ENCODE data around the gene SP2.

The SP2 gene

DNA sequence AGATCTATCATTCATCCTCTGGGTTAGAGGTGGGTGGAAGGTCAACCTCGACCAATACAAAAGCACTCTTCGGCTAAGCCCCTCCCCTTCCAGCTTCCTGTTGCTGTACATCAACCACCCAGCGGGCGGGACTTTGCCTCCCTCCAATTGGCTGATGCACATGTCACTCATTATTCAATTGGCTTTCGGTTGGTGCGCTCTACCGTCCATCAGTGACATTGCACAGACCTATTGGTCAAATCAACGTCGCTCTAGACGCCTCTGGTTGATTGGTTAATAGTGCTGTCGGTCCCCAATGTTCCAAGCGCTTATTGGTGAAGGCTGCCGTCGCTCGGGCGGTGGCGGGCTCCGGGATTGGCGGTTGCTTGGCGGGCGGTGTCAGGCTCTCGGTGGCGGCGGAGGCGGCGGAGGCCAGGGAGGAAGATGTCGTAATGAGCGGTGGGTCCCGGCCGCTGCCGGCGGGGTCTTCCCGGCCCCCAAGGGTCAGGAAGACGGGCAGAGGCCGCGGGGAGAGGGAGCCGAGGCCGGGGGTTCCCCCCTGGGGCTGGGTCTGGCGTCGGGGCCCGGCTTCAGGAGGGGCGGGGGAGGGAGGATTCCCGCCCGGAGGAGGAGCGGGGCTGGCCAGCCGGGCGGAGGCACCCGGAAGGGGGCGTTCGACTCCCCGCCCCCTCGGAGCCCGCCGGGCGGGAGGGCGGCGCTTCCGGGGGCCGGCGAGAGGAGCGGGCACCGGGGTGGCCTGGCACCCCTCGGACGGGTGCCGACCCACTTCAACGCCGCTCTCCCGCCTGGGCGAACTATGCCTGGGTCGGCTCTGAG lies at the start of gene SP2:
SP2 (plus strand) TSS at position 381 of the 816 bp plus-strand sequence; CDS start at position 432, 51 bp downstream.
- DNase-seq = peak; percentile 100

GRCh38 chr17:47846716-47847340 lies 49.2 kb upstream of the SP2 start:
- DNase-seq = no peak

GRCh38 chr17:47847341-47848197 lies 48.5 kb upstream of the SP2 start:
- DNase-seq = no peak

DNA sequence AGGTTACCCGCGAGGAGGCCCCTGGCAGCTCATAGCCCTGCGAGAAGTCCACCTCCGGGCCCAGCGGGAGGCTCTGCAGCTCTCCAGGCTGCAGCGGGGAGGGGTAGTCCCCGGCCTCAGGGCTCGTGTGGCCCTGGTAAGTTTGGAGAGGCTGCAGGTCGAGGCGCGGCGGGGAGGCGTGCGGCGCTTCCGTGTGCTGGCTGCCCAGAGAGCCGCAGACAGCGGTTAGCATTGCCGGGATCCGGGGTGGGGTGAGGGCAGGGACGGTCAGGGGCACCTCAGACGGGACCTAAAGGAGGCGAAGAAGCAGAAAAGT lies 47.9 kb upstream of the SP2 start:
- DNase-seq = no peak

DNA sequence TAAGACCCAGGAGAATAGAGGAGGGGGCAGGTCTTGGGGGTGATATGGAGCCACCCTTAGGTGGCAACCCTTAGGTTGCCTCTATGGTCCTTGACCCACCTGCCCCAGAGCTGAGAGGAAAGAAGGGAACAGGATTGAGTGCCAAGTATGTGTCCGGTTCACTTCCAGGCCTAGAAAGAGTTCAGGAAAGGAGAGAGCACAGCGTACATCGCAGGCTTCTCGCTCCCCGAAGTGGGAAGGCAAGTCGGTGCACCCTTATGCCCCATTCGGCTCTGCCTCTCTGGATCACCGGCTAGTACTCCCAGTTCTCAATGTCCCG lies 45.7 kb upstream of the SP2 start:
- DNase-seq = no peak

GRCh38 chr17:47850692-47851573 lies 45.1 kb upstream of the SP2 start, which contains the start of gene SP6:
TSS of gene SP6 (minus strand) at chr17:47851163. CDS start at chr17:47848429, 2,734 bp downstream.
- DNase-seq = peak; percentile 83

DNA sequence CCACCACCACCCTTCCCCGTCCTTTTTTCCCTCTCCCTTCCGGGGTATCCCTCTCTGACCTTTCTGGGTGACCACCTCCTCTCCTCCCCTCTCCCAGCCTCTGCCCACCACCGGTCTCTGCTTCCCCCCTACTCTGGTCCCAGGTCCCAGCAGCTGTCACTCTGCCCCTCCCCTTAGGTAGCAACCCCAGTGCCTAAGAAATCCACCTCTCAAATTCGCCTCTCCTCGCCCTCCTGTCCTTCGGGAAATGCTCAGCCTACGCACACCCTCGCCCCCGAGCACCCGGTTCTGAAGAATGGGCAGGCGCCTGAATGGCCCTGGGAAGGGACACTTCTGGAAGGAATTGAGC lies 44.3 kb upstream of the SP2 start:
- no peak for DNase-seq

DNA sequence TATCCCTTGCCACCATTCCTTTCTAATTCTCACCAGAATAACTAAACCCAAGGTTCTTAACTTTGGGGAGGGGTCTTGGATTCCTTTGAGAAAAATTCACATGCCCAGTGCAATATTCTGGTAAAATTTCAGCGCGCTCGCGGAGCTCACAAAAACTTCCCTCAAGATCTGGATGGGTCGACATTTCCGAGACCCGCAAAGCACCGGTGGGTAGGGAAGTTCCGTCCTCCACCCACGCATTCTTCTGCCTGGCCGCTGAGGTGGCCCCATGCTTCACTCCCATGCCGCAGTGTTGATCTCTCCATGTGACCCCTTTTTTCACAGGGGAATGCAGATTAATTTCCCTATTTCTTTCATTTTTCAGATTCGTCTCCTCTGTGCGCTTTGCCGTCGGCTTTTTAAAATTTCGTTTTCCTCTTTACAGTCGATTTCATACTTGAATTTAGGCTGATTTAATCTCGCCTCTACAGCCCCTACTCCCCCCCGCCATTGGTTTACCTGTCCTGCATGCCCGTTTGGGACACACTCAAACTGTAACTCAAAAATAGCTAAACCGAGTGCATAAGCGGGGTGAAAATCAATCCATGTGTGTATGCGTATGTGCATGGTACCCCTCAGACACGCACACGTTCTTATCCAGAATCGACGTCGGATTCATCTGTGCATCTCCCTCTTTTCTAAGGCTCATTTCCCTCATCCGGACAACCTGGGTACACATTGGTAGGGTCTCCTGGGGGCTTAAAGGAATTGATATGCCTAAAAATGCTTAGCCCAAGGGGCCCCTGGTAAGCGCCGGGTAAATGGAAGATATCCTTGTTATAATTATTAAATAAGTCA lies 43.7 kb upstream of the SP2 start:
- no peak for DNase-seq

GRCh38 chr17:47853616-47854015 lies 42.4 kb upstream of the SP2 start:
- no peak for DNase-seq

- DNase-seq = no peak
Observed at GRCh38 chr17:47855737-47856136, 40.3 kb upstream of the SP2 start.

GRCh38 chr17:47856830-47857229 lies 39.2 kb upstream of the SP2 start:
- DNase-seq = no peak

GRCh38 chr17:47857551-47858455 lies 38.2 kb upstream of the SP2 start:
- no peak for DNase-seq

DNA sequence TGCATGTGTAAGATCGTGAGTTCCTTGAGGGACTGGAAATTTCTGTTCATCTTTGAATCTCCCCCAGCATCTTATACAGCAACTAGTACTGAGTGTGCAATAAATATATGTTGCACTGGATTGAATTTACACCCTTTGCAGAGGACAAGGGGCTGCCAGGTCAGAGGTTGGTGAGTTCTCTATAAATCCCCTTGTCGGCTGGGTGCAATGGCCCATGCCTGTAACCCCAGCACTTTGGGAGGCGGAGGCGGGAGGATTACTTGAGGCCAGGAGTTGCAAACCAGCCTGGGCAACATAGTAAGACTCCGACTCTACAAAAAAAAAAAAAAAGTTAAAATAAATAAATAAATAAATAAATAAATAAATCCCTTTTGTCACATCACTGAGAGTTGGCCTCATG lies 35.6 kb upstream of the SP2 start:
- DNase-seq = no peak

DNA sequence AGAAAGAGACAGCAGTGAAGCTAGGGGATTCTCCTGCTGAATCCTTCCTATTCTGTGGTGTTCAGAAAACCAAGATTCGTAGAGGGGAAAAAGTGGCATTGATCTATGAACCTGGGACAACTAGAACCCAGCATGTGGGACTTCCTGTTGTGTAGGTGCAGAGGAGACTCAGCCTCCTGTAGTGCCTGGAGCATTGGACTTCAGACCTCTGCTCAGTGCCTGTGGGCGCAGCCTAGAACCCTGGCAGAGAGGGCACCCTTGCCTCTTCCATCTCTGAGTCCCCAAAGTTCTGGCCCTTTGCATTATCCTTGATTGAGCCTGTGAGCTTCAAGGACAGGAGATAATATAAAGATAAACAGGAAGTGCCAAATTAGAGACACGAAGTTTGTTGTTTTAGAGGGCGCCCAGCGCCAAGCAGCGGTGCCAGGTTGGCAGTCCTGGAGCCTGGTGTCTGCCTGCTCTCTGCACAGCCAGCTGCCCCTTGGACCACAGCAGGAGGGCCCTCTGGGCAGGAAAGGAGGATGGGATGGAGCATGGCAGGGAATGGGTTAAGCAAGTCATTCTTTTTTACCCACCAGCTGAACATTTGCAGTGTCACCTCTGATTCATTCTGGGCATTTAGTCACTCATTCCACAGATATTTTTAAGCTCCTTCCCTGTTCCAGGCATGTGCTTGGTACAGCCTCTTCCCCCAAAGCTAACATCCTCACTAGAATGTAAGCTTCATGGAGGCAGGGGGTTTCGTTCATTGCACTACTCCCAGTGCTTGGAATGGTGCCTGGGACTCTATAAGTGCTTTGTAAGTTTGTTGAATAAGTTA lies 33.2 kb upstream of the SP2 start:
- DNase-seq = peak; percentile 88

DNA sequence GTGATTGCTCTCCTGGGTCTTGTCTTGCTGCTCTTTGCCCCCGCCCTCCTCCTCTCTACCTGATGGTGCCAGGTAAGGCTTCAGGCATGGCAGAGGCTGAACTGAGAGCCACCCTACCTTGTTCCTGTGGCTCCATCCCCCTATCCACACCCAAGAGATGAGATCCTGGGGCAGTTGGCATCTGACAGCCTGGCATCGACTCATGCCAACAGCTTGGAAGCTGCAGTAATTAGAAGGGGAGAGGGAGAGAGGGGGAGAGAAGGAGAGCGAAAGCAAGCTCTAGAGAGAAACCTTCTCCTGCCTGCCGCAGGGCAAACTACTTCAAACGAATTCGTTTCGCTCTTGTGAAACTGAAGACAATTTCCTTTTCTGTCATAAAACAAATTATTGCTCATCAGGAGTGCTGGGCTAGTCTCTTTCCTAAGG lies 31.2 kb upstream of the SP2 start:
- no peak for DNase-seq

DNA sequence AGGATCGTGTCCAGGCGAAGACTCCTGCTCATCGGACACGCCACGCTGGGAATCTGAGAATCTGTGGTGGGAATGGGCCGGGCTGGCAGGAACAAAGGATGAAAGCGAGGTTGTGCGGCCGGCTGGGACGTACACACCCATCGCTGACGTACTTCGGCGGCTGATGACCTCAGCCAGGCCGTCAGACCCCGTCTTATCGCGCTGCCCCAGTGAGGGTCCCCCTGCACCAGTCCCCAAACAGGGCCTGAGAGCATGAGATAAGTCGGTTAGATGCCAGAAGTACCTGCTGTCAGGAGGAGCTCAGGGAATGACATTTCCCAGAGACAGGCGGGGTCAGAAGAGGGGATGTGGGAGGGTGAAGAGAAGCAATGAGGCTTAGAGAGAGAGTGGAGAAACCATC lies 29.1 kb upstream of the SP2 start:
- DNase-seq = no peak

- DNase-seq = no peak
Observed at GRCh38 chr17:47867813-47868533, 28.1 kb upstream of the SP2 start.

DNA sequence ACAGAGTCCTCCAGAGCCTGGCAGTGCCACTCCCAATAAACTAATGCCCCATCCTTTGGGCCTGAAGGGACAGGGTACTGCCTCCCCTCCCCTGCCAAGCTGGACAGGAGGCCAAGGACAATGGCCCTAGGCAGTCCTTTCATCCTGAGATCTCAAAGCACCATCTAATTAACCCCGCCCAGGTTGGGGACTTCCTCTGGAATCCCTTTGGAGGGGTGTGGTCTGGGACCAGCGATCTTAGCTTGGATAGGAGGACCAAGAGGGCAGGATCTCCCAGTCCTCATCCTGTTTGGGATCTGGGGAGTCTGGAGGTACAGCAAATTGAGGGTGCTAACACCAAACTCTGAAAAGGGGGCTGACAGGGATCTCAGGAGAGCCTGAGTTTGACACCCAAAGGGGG lies 26.9 kb upstream of the SP2 start:
- DNase-seq = no peak

DNA sequence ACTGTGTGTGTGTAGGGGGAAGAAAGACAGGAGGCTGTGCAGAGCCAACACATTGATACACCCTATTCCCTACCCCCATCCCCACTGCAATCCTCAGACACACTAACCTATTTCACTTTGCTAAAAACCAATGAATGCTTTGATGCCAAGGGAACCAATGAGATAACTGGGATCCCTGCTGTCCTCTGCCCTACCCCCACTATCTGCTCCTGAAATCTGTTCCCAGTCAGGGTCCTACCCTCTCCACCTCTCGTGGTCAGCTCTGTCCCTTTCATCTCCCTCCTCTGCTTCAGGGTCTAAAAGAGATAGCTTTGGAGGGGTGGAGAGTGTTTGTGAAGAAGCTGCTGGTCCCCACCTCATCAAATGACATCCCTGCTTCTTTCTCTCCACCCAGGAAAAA lies 26.0 kb upstream of the SP2 start:
- DNase-seq = no peak

Measured in kidney glomerular epithelial cell (primary cell).